ENCODE data around the gene TMEM266.

GRCh38 chr15:76160426-76161152 is 100.8 kb downstream of the TMEM266 start:
- TF ChIP-seq CTCF (IDR thresholded peaks at IDR 0.05) (no peak), POLR2A (IDR thresholded peaks at IDR 0.05) (no peak)

All from testis (tissue), 2 donors.